HG03457 (cell line): ENCODE measurements around the gene NINJ2.

ENCODE experiments used
- ATAC-seq: cut with Tn5 transposase; IDR thresholded peaks from one replicate; pipeline ENCODE4 v1.9.1; 2021; ENCODE audit warnings: moderate number of reproducible peaks; ENCODE audit not compliant: unreplicated experiment

Gene NINJ2

DNA sequence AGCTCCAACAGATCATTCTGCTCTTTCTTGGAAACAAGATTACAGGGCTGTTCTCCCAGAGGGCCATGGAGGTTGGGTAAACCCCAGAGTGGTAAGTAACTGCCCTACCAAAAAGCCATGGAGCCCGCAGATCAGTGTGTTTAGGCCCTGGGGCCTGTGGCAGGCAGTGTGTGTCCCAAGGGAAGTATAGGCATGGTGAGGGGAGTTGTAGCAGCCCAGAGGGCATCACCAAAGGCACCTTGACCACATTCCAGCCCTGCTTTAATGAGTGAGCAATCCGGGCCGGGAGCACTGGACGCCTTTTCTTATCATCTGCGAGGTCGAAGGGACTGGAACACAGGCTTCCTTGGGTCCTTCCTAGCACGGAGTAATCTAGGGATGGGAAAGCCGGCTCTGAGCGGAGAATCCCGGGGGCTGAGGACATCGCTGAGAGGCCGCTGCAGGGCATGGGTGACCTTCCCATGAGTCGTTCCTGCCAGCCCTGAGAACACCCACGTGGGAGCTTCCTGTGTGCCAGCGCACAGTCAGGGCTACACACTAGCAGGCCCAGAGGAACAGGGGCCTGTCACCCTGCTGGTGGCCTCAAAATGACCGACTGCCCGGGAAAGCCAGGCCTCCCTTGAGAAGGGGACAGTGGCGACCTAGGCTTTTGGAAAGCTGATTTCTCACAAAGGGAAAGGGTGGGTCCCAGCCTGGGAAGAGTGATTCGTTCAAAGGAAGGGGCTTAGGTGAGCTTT lies 91.3 kb downstream of the NINJ2 start:
- no peak for ATAC-seq

DNA sequence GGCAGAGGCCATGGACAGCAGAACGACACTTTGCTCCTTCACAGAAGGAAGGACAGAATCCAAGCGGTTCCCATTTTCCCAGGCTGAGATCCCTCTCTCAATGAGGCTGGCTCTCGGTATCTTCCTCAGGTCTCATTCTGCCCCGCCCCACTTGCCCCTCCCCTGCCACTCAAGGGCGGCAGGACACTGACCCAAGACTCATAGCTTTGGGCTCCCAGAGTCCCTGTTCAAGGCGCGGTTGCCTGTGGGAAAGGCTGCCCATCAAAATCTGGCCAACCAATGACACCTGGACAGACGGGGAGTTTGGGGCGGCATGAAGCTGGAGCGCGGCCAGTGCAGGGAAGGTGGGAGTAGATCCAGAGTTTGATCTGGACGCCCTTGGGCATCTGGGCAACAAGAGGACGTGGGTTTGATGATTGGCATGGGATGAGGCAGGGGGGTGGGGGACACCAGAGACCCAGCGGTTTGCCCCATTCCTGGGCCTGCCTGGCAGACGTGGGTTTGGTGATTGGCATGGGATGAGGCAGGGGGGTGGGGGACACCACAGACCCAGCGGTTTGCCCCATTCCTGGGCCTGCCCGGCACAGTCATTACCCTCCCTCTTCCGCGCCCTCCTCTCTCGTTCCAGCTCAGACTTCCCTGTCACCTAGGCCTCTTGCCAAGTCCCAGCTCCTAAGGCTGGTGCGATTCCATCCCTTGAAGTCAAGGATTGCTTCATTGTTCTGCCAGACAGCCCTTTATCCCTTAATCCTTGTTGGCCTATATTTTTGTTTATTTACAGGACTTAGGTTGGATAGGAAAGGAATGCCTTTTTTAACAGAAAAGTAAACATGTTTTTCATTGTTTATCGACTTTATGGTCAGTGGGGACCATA lies 92.1 kb downstream of the NINJ2 start:
- ATAC-seq = no peak

- ATAC-seq = no peak
These were observed 92.8 kb downstream of the NINJ2 start for GRCh38 chr12:570435-570920.

GRCh38 chr12:569803-570434 lies 93.3 kb downstream of the NINJ2 start:
- ATAC-seq = no peak

DNA sequence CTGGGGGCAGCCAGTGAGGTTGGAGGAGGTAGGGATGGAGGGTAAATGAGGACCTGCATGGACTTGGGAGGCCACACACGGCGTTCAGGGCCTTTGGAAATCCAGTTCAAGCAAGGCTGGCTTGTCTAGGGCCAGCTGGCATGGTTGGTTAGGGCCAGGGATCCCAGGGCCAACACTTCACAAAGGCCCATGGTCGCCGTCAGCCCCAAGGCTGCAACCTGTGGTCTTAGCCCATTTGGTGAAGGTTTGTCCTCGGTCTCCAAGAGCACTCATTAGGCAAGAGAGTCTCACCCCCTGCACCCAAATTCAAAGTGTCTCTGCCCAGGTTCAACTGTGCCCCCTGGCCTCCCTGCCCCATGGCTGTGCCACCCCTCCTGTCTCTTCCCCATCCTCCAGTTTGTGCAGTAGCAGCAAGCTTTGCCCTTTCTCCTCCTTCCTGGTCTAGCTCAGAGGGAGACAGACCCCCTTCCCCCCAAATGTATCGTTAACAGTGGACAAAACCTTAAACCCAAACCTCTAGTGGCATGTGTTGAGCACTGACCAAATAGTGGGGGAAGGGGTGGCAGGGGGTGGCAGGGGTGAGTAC lies 94.1 kb downstream of the NINJ2 start:
- no peak for ATAC-seq

DNA sequence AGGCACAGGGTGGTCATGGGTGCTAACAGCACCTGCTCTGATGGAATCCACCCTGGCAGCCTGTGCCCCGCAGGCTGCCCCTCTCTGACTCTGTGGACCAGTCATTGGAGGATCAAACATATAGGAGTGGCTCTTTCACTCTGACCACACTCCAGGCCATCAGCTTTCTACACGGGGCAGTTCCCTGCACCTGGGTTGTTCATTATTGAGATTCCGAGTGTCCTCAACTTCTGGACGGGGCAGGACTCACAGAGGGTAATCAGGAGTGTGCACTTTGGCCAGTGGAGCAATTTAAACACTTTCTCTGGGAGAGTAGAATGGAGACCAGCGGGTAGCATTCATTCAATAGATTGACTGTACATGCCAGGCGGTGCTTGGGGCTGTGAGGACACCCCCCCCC lies 94.8 kb downstream of the NINJ2 start:
- no peak for ATAC-seq

- no peak for ATAC-seq
These were observed 97.6 kb downstream of the NINJ2 start for GRCh38 chr12:565589-566105.

- no peak for ATAC-seq
These were observed 98.1 kb downstream of the NINJ2 start for GRCh38 chr12:565161-565560.

- ATAC-seq = no peak
These were observed 99.4 kb downstream of the NINJ2 start for GRCh38 chr12:563787-564298.

- ATAC-seq = no peak
These were observed 99.9 kb downstream of the NINJ2 start for GRCh38 chr12:563250-563781.

- no peak for ATAC-seq
These were observed 100.6 kb downstream of the NINJ2 start for GRCh38 chr12:562634-563033.

- ATAC-seq = no peak
These were observed 101.2 kb downstream of the NINJ2 start for GRCh38 chr12:561908-562593.

GRCh38 chr12:561391-561705 lies 101.9 kb downstream of the NINJ2 start:
- ATAC-seq = no peak

- no peak for ATAC-seq
These were observed 102.4 kb downstream of the NINJ2 start for GRCh38 chr12:560691-561390.

GRCh38 chr12:559906-560455 lies 103.3 kb downstream of the NINJ2 start:
- ATAC-seq = no peak

DNA sequence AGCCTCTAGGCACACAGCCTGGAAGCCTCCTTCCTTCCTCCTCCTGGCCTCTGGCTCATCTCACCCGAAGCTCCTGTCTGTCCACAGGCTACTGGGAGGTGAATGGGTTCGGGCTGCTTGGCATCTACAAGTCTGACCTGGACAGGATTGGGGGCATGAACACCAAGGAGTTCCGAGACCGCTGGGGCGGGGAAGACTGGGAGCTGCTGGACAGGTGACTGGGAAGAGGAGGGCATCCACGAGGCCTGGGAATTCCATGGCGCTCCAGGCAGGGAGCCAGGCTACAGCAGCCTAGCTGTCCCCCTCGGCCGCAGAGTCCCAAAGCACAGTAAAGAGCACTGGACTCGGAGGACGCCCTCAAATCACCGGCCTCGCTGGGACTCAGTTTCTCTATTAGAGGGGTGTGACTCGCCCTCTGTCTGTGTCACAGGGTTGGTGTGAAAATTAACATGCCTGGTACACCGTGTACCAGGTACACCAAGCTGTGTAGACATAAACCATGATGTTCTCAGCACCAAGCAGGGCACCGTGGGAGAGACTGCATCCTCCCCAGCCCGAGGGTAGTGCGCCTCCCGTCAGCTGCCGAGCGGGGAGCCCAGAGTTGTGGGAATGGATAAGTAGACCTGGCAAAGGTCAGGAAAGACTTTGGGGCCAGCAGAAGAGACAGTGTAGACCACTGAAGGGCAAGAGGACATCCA lies 103.9 kb downstream of the NINJ2 start:
- no peak for ATAC-seq

- ATAC-seq = no peak
These were observed 104.7 kb downstream of the NINJ2 start for GRCh38 chr12:558580-558979.

- ATAC-seq = no peak
These were observed 106.7 kb downstream of the NINJ2 start for GRCh38 chr12:556498-556897.

- no peak for ATAC-seq
These were observed 109.3 kb downstream of the NINJ2 start for GRCh38 chr12:554001-554285.
